Kidney tubule cell (primary cell): ENCODE data around the gene AFG1L.
"Not testable (repeated sequence)": the region's sequence is repeated elsewhere in the genome, so short reads cannot be mapped to it uniquely, and the experiment has no call there.

Experiments
- DNase-seq: peaks from one replicate; pipeline ENCODE4 v3.0.0-alpha.2; 2018; ENCODE audit warnings: low spot score

Gene AFG1L

GRCh38 chr6:108294727-108295625 is at the start of gene AFG1L:
AFG1L (plus strand) TSS chr6:108295054; CDS start chr6:108295080, 26 bp downstream.
- peak; percentile 90 for DNase-seq

GRCh38 chr6:108245095-108245494 is 49.8 kb upstream of the AFG1L start:
- DNase-seq, result not testable (repeated sequence)

- DNase-seq, result no peak
These were observed 46.8 kb upstream of the AFG1L start for GRCh38 chr6:108247965-108248536.

DNA sequence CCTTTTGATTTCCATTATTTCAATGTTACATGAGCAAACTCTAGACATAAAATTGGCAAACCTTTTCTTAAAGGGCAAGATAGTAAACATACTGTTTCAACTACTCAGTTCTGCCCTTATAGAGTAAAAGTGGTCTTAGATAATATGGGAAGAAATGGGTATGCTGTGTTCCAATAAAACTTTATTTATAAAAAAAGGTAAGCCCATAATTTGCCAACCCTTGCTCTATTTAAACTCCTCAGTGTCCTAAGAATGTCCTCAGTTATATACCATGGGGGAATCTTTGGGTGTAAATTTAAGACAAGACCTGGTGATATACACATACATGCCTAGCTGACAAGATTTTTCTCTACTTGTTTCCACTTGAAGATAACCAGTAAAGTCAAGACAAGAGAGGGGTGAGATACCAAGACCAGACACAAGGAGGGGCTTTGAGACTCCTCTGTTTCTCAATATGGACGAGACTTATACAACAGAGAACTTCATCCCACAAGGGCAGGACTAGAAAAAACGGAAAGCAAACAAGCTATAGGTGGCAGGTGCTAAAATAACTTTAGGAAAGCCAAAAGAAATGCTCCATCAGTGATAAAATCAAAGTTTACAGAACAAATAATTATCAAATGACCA is 44.5 kb upstream of the AFG1L start:
- DNase-seq, result no peak

DNA sequence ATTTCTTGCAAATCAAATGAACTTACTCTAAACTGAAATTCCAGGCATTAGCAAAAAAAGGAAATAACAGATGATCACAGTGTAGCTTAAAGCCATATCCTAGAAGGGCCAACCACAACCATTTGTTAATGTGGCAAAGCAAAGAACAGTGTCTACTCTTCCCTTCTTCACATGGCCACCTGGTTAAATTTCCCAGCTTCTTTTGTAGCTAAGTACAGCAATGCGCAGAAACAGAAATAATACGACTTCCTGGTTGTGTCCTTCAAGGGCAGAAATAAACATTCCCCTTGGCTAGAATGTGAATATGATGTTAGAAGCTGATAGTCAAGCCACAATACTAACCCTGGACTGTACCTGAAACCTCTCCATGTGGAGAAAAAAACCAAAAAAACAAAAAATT is 43.6 kb upstream of the AFG1L start:
- DNase-seq, result no peak

DNA sequence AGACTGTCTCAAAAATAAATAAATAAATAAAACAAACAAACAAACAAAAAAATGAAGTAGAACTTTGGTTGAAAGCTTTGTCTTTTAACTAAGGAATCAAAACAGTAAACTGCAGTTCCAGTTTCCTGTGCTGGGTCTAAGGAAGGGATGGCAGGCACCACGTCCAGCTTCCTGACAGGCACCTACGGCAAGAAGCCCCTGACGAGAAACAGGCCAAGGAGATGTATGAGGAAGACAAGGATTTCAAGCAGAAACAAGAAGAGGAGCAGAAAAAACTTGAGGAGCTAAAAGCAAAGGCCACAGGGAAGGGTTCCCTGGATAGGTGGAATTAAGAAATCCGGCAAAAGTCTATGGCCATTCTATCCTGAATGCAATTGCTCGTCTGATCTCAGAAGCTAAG is 42.8 kb upstream of the AFG1L start:
- no peak for DNase-seq

DNA sequence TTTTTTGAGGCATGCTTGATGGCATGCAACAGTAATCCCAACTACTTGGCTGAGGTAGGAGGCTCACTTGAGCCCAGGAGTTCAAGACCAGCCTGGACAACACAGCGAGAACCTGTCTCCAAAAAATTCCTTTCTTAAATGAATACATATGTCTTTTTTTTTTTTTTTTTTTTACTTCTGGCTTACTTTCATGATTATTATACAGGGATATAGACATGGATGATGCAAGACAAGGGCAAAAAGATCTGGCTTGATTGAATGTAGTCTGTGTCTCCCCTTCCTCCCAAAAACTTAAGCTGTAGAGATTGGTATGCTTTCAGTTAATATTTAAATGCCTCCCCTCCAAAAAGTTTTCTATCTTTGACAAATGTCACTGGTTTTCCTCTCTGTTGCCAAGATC is 41.6 kb upstream of the AFG1L start:
- DNase-seq, result no peak

DNA sequence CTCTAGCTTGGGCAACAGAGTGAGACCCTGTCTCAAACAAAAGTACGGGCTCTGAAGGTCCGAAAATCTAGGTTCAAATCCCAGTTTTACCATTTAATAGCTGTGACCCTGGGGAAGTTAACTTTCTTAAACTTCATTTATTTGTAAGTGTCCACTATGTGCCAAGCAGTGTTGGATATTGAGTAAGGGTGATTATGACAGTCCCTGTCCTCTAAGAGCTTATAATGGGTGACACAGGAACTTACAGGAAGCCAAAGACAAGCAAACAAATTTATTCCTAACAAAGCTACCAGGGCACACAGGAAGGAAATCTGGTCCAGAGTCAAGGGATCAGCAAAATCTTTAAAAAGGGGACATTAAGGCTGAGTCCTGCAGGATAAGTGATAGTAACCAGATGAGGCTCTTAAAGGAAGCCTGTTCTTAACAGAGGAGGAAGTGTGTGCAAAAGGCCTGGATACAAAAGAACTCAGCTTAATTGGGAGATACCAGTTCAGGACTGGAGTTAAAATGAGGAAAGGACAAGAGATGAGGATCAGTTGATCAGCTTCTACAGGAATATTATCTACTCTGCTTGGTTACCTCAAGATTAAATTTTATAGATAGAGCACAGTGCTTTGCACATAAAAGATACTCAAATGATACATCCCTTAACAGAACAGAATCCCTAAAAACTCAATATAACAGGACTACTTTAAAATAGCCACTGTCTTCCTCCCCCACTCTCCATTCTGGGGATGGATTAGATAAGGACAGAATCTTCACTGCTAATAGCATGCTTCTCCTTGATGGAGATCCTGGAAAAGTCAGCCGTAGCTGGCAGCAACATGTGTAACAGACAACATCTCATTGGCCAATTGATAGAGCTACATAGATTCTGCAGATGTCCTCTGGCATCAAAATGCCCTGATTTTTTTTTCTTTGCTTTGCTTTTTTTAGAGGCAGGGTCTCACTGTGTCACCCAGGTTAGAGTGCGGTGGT is 40.1 kb upstream of the AFG1L start:
- no peak for DNase-seq

- DNase-seq, result peak; percentile 61
These were observed 34.6 kb upstream of the AFG1L start for GRCh38 chr6:108260126-108260808.

- peak; percentile 99 for DNase-seq
These were observed 33.9 kb upstream of the AFG1L start, which contains the start of gene SNX3 for GRCh38 chr6:108260809-108261569. SNX3 (minus strand) TSS chr6:108261040; CDS start chr6:108260921, 119 bp downstream.

DNA sequence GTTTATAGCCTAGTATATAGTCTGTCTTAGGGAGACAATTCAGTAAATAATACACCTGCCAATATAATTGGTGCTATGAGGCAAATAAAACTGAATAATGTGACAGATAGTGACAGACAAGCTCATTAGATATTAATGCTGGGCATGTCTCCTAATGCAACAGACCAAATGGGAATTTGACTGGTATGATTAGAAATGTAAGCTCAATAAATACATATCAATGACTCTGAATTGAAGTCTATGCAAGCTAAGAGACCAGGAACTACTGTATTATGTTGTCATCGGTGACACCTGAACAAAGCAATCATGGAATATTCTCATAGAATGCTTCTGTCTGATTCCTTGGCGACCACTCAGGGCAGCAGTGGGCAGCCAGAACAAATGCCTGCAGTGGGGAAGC is 31.5 kb upstream of the AFG1L start:
- no peak for DNase-seq

DNA sequence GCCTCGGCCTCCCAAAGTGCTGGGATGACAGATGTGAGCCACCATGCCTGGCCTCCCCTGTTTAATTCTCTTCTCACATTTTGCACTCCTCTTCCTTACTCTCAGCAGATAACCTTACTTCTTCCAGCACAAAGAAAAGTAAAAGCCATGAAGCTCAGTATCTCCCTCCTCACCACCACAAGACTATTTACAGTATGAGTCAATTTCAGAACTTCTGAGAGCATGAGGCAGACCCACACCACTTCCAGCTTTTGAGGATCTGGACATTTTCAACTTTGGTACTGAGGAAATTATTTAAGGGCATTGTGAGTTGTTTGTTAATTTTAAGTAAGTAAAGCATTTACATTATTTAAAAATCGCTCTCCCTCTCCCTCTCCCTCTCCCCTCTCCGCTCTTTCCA is 26.0 kb upstream of the AFG1L start:
- DNase-seq, result no peak

DNA sequence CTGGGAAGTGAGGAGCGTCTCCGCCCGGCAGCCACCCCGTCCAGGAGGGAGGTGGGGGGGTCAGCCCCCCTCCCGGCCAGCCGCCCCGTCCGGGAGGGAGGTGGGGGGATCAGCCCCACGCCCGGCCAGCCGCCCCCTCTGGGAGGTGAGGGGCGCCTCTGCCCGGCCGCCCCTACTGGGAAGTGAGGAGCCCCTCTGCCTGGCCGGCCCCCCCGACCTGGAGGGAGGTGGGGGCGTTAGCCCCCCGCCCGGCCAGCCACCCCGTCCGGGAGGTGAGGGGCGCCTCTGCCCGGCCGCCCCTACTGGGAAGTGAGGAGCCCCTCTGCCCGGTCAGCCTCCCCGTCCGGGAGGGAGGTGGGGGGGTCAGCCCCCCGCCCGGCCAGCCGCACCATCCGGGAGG is 24.9 kb upstream of the AFG1L start:
- DNase-seq, result not testable (repeated sequence)

DNA sequence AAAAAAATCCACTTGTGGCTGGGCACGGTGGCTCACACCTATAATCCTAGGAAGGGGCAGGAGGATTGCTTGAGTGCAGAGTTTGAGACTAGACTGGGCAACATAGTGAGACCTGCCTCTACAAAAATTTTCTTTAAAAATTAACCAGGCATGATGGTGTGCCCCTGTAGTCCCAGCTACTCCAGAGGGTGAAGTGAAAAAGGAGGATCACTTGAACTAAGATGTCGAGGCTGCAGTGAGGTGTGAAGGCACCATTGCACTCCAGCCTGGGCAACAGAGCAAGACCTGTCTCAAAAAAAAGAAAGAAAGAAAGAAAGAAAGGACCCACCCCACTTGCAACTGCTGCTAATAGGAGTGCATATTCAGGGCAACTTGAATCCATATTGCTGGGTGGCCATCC is 20.3 kb upstream of the AFG1L start:
- DNase-seq, result no peak

- DNase-seq, result no peak
These were observed 18.9 kb upstream of the AFG1L start for GRCh38 chr6:108275976-108276375.

- no peak for DNase-seq
These were observed 17.6 kb upstream of the AFG1L start for GRCh38 chr6:108277295-108277694.

- peak; percentile 48 for DNase-seq
These were observed 17.0 kb upstream of the AFG1L start for GRCh38 chr6:108277831-108278230.

DNA sequence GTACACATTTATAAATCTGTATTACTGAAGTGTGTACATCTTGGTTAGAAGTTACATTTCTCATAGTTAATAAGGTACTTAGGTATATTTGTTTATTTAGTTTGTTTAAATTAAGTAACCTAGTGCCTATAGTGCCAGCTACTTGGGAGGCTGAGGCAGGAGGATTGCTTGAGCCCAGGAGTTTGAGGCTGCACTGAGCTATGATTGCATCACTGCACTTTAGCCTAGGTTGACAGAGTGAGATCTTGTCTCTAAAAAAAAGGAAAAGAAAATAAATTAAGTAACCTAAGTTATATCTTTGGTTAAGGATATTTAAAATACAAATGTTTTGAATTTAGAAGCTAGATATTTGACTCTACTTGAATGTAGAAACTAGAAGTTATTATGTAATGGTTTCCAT is 9.5 kb upstream of the AFG1L start:
- DNase-seq, result no peak

GRCh38 chr6:108286366-108286765 is 8.5 kb upstream of the AFG1L start:
- no peak for DNase-seq

DNA sequence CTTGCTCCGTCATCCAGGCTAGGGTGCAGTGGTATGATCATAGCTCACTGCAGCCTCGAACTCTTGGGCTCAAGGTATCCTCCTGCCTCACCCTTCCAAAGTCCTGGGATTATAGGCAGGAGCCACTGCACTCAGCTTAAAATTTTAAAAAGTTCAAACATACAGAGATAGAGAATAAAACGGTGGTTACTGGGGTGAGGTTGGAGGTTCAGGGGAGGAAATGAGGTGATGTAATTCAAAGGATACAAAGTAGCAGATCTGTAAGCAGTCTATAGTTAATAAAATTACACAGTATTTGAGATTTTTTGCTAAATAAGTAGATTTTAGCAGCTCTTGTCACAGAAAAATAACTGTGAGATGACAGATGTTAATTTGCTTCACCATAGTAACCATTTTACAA is 7.5 kb upstream of the AFG1L start:
- DNase-seq, result no peak
